Measurements from ENCODE around the gene RPS6KA1. TPM values are rescaled to one million over a fixed set of nuclear protein-coding genes. Genes with fewer than 3 reads are reported as not detected.

The RPS6KA1 gene
- total and polyA plus RNA-seq, 2 of the 13 experiments (the other 11 are each of a cell fraction or from before 2014, with no cell fraction given) = 19.6 to 24.2 TPM

DNA sequence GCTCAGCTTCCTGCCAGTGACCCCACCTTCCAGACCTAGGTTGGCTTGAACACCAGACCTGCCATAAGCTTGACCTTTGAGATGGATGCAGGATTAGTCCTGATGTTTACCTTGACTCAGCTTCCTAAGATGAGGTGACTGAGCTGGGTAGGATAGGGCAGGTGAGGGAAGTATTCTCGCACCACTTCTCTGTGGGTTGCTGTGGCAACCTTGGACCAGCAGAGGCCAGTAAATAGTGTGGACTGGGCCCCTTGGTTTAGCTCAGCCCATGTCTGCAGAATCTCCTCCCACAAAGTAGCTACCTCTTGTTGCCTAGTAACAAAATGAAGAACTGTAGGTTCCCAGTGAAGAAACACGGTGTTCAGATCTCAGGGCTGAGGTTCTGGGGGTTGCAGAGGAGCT, 8.4 kb downstream of the RPS6KA1 start (continued):
- TF ChIP-seq NONO (IDR thresholded peaks at IDR 0.05) = no peak
- TF ChIP-seq NONO (CRISPR knock-in tag; conservative IDR thresholded peaks at IDR 0.05) = no peak
- TF ChIP-seq ZNF660 (CRISPR knock-in tag; IDR thresholded peaks at IDR 0.05; ENCODE audit: borderline replicate concordance, low read depth) = no peak
- TF ChIP-seq STAG1 (CRISPR knock-in tag; IDR thresholded peaks at IDR 0.05) = peak; percentile 17; the same call in 1 of the 2 replicates
- no peak for TF ChIP-seq ZNF562 (CRISPR knock-in tag; IDR thresholded peaks at IDR 0.05; ENCODE audit: borderline replicate concordance)
- TF ChIP-seq PPARG (CRISPR knock-in tag; conservative IDR thresholded peaks at IDR 0.05) = no peak
- TF ChIP-seq, protein P1, sequence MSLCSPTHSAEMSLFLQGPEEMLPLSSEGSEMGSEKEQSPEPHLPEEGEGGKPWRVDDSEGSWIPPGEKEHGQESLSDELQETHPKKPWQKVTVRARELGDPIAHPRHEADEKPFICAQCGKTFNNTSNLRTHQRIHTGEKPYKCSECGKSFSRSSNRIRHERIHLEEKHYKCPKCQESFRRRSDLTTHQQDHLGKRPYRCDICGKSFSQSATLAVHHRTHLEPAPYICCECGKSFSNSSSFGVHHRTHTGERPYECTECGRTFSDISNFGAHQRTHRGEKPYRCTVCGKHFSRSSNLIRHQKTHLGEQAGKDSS (CRISPR knock-in tag; IDR thresholded peaks at IDR 0.05; ENCODE audit: borderline replicate concordance, low read depth) = no peak
- no peak for TF ChIP-seq ZNF704 (CRISPR knock-in tag; IDR thresholded peaks at IDR 0.05; ENCODE audit: borderline replicate concordance)
- TF ChIP-seq USF2 (IDR thresholded peaks at IDR 0.05; ENCODE audit: low read depth, low read length) = no peak
- no peak for TF ChIP-seq USF2 (CRISPR knock-in tag; IDR thresholded peaks at IDR 0.05; ENCODE audit: borderline replicate concordance)
- TF ChIP-seq RFX1 (IDR thresholded peaks at IDR 0.05) = peak; percentile 51; the same call in 1 of the 2 replicates
- no peak for TF ChIP-seq XRCC5 (optimal IDR thresholded peaks at IDR 0.05; ENCODE audit: low read length)
- TF ChIP-seq CTCF (CRISPR knock-in tag; IDR thresholded peaks at IDR 0.05) = peak; percentile 41
- no peak for TF ChIP-seq ZNF383 (CRISPR knock-in tag; IDR thresholded peaks at IDR 0.05; ENCODE audit: borderline replicate concordance)
- TF ChIP-seq SIX1 (CRISPR knock-in tag; IDR thresholded peaks at IDR 0.05; ENCODE audit: borderline replicate concordance) = no peak
- no peak for TF ChIP-seq ETV6 (CRISPR knock-in tag; conservative IDR thresholded peaks at IDR 0.05)
- TF ChIP-seq RXRB (CRISPR knock-in tag; IDR thresholded peaks at IDR 0.05; ENCODE audit: borderline replicate concordance) = no peak
- TF ChIP-seq DDIT3 (CRISPR knock-in tag; IDR thresholded peaks at IDR 0.05) = no peak
- no peak for TF ChIP-seq CHD4 (IDR thresholded peaks at IDR 0.05; ENCODE audit: borderline replicate concordance, low read length)
